Stimulated activated naive CD8-positive, alpha-beta T cell treated with anti-CD3 and anti-CD28 coated beads, Interleukin-15, Interleukin-2, amounts not matched to agents 100 ng/mL and 50 ng/mL, for 24 hours (primary cell): Measurements from ENCODE around the gene CLCN6.

Experiments used
- H3K27ac Mint-ChIP-seq: one replicate; pipeline ENCODE4 v1.8.0; 2021; ENCODE audit warnings: mild to moderate bottlenecking, mixed read lengths
- H3K27me3 Mint-ChIP-seq: one replicate; pipeline ENCODE4 v1.8.0; 2021; ENCODE audit warnings: mixed read lengths
- H3K36me3 Mint-ChIP-seq: one replicate; pipeline ENCODE4 v1.8.0; 2021; ENCODE audit warnings: low read depth, mixed read lengths
- H3K4me1 Mint-ChIP-seq: one replicate; pipeline ENCODE4 v1.8.0; 2021; ENCODE audit warnings: low read depth, mixed read lengths
- H3K4me3 Mint-ChIP-seq: one replicate; pipeline ENCODE4 v1.8.0; 2021; ENCODE audit warnings: mild to moderate bottlenecking, mixed read lengths
- H3K9me3 Mint-ChIP-seq: one replicate; pipeline ENCODE4 v1.8.0; 2021; ENCODE audit warnings: mixed read lengths

CLCN6 gene

DNA sequence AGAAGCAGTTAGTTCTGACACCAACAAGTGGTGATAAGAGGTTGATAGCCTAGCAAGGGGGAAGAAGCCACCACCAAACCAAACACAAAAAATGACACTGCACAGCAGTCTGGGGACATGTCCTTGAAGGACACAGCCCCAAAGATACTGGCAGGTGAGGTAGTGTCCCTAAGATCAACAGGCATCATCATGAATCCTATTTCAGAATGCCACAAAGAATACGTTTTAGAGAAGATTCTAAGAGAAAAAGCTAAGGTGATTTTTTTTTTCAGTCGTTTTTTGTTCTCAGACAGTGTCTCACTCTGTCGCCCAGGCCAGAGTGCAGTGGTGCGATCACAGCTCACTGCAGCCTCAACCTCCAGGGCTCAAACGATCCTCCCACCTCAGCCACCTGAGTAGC lies 19.8 kb upstream of the CLCN6 start:
- Mint-ChIP-seq H3K27ac (no peak overlapping the region), H3K27me3 (no peaks in the 10 kb centered on the region), H3K36me3 (no peaks in the 10 kb centered on the region)

GRCh38 chr1:11787251-11787803 lies 18.7 kb upstream of the CLCN6 start:
- H3K36me3 Mint-ChIP-seq = peaks cover 5% of the 10 kb centered on the region
- H3K27ac Mint-ChIP-seq = no peak overlapping the region
- no peaks in the 10 kb centered on the region for H3K27me3 Mint-ChIP-seq
- peaks cover 9% of the 10 kb centered on the region for H3K4me1 Mint-ChIP-seq
- no peaks in the 10 kb centered on the region for H3K9me3 Mint-ChIP-seq
- H3K4me3 Mint-ChIP-seq = no peak overlapping the region

More for the DNA sequence above, 19.8 kb upstream of the CLCN6 start:
- Mint-ChIP-seq H3K4me1 (peaks cover 9% of the 10 kb centered on the region), H3K9me3 (no peaks in the 10 kb centered on the region), H3K4me3 (no peak overlapping the region)

DNA sequence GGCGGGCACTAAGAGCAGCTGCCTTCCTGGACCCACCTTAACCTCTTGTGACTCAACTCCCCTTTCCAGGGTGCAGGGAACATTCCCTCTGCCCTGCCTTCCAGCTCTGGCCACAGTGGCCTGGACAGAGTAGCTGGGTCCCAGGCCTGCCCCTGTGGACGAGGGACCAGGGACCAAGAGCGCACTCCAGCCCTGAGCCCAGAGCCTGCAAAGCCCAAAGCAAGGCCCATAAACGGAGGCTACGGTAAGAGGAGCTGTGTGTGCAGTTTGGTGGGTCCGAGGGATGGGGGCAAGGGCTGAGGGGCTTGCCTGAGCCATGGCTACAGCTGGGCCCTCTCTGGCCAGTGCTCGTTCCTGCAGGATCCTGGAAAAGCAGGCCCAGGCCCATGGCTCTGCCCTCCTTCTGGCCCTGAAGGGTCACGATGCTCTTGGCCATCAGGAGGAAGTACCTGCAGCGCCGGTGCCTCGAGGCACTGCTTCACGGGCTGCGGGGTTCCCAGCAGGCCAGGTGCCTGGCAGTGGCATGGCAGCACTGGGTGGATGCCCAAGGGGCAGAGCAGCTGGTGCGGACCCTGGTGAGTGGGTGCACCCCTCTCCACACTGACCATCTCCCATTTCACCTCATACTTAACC lies 18.1 kb upstream of the CLCN6 start:
- Mint-ChIP-seq H3K36me3 (peaks cover 5% of the 10 kb centered on the region), H3K27ac (no peak overlapping the region), H3K4me1 (peaks cover 9% of the 10 kb centered on the region), H3K9me3 (no peaks in the 10 kb centered on the region), H3K27me3 (no peaks in the 10 kb centered on the region), H3K4me3 (no peak overlapping the region)

DNA sequence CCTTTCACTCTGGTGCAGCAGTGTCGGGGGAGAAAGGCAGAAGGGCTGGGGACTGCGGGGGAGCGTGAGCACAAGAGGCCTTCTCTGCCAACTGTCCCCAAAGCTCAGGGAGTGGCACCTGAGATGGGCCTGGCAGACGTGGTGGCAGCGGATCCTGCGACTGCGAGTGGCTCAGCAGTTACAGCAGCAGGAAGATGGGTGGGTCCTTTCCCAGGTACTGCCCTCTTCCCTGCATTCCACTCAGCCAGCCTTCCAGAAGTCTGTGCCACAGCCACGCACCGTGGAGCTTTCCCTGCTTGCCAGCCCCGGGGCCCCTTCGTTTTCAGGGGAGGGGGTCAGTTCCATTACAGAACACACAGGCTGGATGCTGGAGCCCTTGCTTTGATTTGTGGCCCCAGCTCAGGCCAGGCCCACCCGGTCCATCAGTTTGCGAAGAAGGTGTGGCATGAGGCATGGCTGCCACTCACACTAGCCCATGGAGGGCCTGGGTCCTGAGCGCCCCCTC lies 17.4 kb upstream of the CLCN6 start:
- H3K9me3 Mint-ChIP-seq = no peaks in the 10 kb centered on the region
- H3K4me3 Mint-ChIP-seq = no peak overlapping the region
- H3K27ac Mint-ChIP-seq = no peak overlapping the region
- peaks cover 9% of the 10 kb centered on the region for H3K4me1 Mint-ChIP-seq
- H3K27me3 Mint-ChIP-seq = no peaks in the 10 kb centered on the region
- H3K36me3 Mint-ChIP-seq = peaks cover 5% of the 10 kb centered on the region

DNA sequence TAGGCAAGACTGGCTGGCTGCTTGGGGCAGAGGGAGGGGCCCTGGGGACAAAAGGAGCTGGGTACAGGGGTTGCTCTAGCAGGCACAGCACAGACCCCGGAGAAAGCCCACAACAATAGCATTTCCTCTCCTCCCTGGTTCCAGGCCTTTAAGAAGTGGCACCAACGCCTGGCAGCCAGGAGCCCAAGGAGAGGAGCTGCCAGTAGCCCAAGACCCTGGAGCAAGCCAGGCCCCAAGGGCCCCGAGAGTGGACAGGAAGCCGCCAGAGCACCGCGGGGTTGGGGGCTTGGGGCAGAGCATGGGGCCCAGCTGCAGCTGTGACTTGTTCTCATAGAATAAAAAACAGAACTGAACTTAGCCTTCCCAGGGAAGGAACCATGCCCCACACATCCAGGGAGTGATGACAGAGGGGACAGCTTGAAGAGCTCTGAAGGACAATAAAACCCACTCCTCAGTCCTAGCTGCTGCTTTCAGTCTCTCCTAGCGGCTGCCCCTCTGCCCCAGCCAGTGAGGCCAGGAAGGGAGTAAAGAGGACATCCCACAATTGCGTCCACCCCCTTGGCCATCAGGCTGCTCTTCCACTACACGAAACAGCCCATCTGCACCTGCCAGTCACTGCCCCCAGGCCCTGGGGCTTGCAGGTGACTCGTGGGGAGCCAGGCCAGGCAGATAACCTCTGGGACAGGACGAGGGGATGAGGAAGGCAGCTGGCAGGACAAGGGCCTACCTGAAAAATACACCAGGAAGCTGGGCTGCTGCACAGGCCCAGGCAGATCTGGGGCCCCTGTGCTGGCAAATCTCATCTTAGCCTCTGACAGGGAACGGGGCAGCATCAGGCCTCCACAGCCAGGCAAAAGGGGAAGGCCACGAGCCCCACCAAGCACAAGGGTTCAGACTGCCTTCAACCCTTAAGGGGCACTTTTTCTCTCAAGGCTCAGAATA lies 16.6 kb upstream of the CLCN6 start:
- H3K27me3 Mint-ChIP-seq = no peaks in the 10 kb centered on the region
- peaks cover 9% of the 10 kb centered on the region for H3K4me1 Mint-ChIP-seq
- no peak overlapping the region for H3K27ac Mint-ChIP-seq
- no peaks in the 10 kb centered on the region for H3K9me3 Mint-ChIP-seq
- H3K4me3 Mint-ChIP-seq = no peak overlapping the region
- peaks cover 5% of the 10 kb centered on the region for H3K36me3 Mint-ChIP-seq

DNA sequence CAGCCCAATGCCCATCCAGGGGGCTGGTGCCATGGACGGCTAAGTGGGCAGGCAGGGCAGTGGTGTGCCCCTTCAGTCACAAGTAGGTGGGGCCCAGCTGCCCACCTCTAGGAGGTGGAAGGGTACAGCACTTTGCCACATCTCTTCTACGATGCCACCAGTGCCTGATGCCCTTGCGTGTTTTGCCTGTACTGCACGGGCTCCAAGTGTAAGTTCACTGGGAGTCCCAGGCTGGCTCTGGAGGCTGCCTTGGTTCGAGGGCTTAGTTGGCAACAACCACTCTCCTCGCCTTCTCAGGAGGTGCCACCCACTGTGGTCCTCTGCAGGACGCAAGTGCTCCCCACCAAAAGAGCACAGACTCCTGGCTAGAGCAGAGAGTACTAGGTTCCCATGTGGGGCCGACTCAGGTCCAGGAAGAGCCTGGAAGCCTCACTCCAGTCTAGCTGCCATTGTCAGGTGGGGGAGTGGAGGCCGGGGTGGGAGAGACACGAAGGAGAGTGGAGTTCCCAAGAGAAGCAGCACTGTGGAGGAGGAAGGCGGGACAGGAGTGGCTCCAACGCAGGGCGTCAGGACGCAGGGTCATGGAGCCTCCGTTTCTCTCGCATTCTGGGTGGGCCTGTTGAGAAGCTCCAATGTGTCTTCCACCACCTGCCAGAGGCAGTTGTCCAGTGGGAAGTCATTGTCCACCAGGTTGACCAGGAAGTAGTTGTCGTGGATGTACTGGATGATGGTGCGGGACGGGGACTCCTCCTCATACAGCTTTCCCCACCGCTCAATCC lies 15.7 kb upstream of the CLCN6 start:
- peaks cover 6% of the 10 kb centered on the region for H3K36me3 Mint-ChIP-seq
- no peak overlapping the region for H3K27ac Mint-ChIP-seq
- no peak overlapping the region for H3K4me3 Mint-ChIP-seq
- no peaks in the 10 kb centered on the region for H3K27me3 Mint-ChIP-seq
- peaks cover 2% of the 10 kb centered on the region for H3K4me1 Mint-ChIP-seq
- no peaks in the 10 kb centered on the region for H3K9me3 Mint-ChIP-seq

- Mint-ChIP-seq H3K4me3 (no peak overlapping the region), H3K27me3 (no peaks in the 10 kb centered on the region), H3K4me1 (no peaks in the 10 kb centered on the region), H3K27ac (no peak overlapping the region), H3K36me3 (peaks cover 13% of the 10 kb centered on the region), H3K9me3 (no peaks in the 10 kb centered on the region)
Measured at GRCh38 chr1:11790880-11791715, 14.9 kb upstream of the CLCN6 start.

GRCh38 chr1:11792106-11792505 lies 13.9 kb upstream of the CLCN6 start:
- H3K27ac Mint-ChIP-seq = no peak overlapping the region

DNA sequence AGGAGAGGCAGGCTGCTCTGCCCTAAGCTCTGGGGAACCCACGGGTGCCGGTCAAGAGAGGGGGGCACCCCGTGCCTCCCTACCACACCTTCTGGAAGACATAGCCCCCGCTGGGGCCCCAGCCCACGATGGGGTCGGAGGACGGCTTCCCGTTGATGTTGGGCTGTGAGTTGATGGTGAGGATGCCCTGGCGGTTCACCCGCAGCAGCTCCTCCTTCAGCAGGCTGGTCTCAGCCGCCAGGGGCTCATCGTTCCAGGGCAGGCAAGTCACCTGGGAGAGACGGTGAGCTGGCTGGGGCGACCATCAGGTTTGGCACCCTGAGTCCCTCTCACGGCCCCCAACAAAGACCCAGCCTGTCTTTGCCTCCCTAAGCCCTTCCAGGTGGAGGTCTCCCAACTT lies 12.2 kb upstream of the CLCN6 start:
- peaks cover 13% of the 10 kb centered on the region for H3K36me3 Mint-ChIP-seq
- H3K4me3 Mint-ChIP-seq = no peak overlapping the region

More at GRCh38 chr1:11792106-11792505, 13.9 kb upstream of the CLCN6 start:
- no peaks in the 10 kb centered on the region for H3K9me3 Mint-ChIP-seq
- no peak overlapping the region for H3K4me3 Mint-ChIP-seq
- H3K4me1 Mint-ChIP-seq = no peaks in the 10 kb centered on the region
- H3K27me3 Mint-ChIP-seq = no peaks in the 10 kb centered on the region
- H3K36me3 Mint-ChIP-seq = peaks cover 13% of the 10 kb centered on the region

GRCh38 chr1:11794446-11795237 lies 11.3 kb upstream of the CLCN6 start:
- Mint-ChIP-seq H3K4me1 (no peaks in the 10 kb centered on the region), H3K4me3 (no peak overlapping the region), H3K27me3 (no peaks in the 10 kb centered on the region), H3K27ac (no peak overlapping the region), H3K36me3 (peaks cover 13% of the 10 kb centered on the region), H3K9me3 (no peaks in the 10 kb centered on the region)

More for the DNA sequence above, 12.2 kb upstream of the CLCN6 start:
- no peaks in the 10 kb centered on the region for H3K4me1 Mint-ChIP-seq
- no peak overlapping the region for H3K27ac Mint-ChIP-seq
- no peaks in the 10 kb centered on the region for H3K27me3 Mint-ChIP-seq
- no peaks in the 10 kb centered on the region for H3K9me3 Mint-ChIP-seq

DNA sequence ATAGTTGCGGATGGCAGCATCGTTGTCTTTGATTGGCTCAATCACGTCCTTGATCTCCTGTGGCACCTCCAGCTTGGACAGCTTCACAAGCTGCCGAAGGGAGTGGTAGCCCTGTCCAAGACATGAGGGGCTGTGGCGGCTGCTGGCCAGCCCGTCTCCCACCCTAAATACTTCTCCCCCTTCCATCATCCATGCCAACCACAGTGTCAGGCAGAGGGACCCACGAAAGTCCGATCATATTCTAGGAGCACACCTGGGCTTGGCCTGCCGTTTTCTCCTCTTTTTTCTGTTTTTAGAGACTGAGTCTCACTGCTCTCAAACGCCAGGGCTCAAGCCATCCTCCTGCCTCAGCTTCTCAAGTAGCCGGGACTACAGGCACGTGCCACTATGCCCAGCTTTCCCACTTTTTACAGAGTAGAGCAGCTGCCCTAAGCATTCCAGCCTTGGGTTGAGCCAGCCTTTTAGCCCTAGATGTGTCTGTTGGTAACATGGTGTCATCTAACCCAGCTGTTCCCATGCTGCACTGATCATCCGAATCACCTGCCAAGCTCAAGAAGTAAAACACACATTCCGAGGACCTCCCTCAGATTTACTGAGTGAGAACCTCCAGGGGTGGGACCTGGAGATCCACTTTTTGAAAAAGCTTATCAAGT lies 10.6 kb upstream of the CLCN6 start:
- Mint-ChIP-seq H3K36me3 (peaks cover 13% of the 10 kb centered on the region), H3K4me1 (no peaks in the 10 kb centered on the region), H3K27ac (no peak overlapping the region), H3K27me3 (no peaks in the 10 kb centered on the region), H3K9me3 (no peaks in the 10 kb centered on the region), H3K4me3 (no peak overlapping the region)

- H3K4me3 Mint-ChIP-seq = no peak overlapping the region
- no peaks in the 10 kb centered on the region for H3K4me1 Mint-ChIP-seq
- no peaks in the 10 kb centered on the region for H3K27me3 Mint-ChIP-seq
- H3K27ac Mint-ChIP-seq = no peak overlapping the region
- H3K36me3 Mint-ChIP-seq = peaks cover 21% of the 10 kb centered on the region
- H3K9me3 Mint-ChIP-seq = no peaks in the 10 kb centered on the region
Measured at GRCh38 chr1:11796036-11796828, 9.8 kb upstream of the CLCN6 start.
